IPS-18c (cell line): ENCODE results near the gene SLC38A5.
"Not testable (repeated sequence)": the region's sequence is repeated elsewhere in the genome, so short reads cannot be mapped to it uniquely, and the experiment has no call there.

Experiments
- H3K4me3 ChIP-seq: 2 replicates; pipeline ENCODE4 v1.7.0; 2013; ENCODE audit warnings: low read depth, mild to moderate bottlenecking, low read length, moderate library complexity; ENCODE audit not compliant: insufficient read depth
- H3K9me3 ChIP-seq: one replicate; pipeline ENCODE4 v1.6.1; 2013; ENCODE audit warnings: mild to moderate bottlenecking, low read length, moderate library complexity; ENCODE audit not compliant: control insufficient read depth, insufficient read depth

The SLC38A5 gene

DNA sequence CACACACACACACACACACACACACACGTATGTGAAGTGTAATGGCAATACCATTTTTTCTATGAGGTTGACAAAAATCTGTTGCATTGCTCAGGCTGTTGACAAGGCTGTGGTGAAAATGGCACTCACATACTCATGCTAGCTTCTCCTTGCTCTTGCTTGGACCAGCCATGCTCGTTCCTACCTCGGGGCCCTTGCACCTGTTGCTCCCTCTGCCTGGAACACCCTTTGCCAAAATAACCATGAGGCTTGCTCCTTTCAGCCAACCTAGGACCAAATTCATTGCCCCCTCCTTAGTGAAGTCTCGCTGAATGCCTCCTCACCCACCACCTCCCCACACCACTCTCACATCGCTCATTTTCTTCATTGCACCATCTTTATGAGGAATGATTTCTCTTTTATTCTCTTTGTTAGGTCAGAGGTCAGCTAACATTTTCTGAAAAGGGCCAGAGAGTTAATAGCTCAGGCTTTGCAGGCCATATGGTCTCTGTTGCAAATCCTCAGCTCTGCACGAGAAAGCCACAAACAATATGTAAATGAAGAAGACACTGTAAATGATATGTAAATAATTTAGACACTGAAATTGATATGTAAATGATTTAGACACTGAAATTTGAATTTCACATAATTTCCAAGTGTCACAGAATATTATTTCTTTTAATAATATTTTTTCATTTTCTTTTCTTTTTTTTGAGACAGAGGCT lies 13.3 kb downstream of the SLC38A5 start:
- H3K9me3 ChIP-seq = peaks cover 18% of the 10 kb centered on the region
- H3K4me3 ChIP-seq = no peak overlapping the region

- H3K9me3 ChIP-seq = peaks cover 4% of the 10 kb centered on the region
- no peak overlapping the region for H3K4me3 ChIP-seq
Observed at GRCh38 chrX:48451708-48452107, 18.4 kb downstream of the SLC38A5 start.

GRCh38 chrX:48450076-48450475 lies 20.0 kb downstream of the SLC38A5 start:
- H3K9me3 ChIP-seq = no peaks in the 10 kb centered on the region
- no peak overlapping the region for H3K4me3 ChIP-seq

GRCh38 chrX:48447201-48447600 lies 22.9 kb downstream of the SLC38A5 start:
- not testable (repeated sequence) for H3K4me3 ChIP-seq, H3K9me3 ChIP-seq

GRCh38 chrX:48433713-48434112 lies 36.3 kb downstream of the SLC38A5 start:
- H3K9me3 ChIP-seq, H3K4me3 ChIP-seq: not testable (repeated sequence)

- H3K9me3 ChIP-seq = not testable (repeated sequence)
Observed at GRCh38 chrX:48430166-48430565, 39.9 kb downstream of the SLC38A5 start.

DNA sequence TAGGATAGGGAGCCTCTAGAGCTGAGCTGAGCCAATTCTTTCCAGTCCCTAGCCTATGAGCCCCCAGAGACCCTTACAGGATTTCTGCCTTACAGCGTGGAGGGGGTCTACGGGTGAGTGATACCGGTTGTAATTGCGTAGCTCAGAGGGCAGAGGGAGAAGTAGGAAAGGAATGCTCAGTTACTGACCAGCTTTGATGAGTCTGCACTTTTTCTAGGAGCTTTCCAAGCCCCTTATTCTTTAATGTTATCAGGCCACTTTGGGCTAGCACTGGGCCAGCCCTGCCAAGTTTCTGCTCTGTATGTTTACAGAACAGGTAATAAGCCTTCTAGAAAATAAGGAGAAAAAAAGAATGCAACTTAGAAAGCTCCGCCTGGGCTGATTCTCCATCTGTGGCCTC lies 40.5 kb downstream of the SLC38A5 start:
- H3K9me3 ChIP-seq, H3K4me3 ChIP-seq: not testable (repeated sequence)

More at GRCh38 chrX:48430166-48430565, 39.9 kb downstream of the SLC38A5 start:
- H3K4me3 ChIP-seq = not testable (repeated sequence)

- not testable (repeated sequence) for H3K4me3 ChIP-seq, H3K9me3 ChIP-seq
Observed at GRCh38 chrX:48427027-48427716, 42.9 kb downstream of the SLC38A5 start.

DNA sequence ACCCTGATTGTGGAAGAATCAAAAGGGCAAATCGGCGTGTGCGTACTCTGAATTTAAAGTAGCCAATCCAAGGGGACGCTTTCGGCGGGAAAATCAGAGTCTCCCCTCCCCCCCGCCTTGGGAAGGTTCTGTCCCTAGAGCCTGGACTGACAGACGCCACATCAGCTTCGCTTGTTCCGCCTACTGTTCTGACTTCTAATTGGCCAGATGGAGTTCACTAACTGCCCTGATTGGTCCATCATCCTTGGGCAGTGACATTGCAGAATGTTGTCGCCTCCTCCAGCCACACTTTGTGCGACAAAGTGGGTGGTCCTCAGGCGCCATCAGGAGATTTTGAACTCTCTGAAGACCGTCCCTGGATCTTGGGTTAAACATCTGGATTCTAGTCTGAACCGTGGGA lies 58.2 kb downstream of the SLC38A5 start, which contains the start of gene SSX4B:
Gene SSX4B (minus strand): TSS at position 101 of the 400 bp plus-strand sequence. CDS start 588 bp downstream, outside the sequence.
- not testable (repeated sequence) for H3K4me3 ChIP-seq, H3K9me3 ChIP-seq
